GM12878 (cell line): ENCODE results near the gene DLX5. TPM values are rescaled to one million over a fixed set of nuclear protein-coding genes. Genes with fewer than 3 reads are reported as not detected.

Experiments
- polyA plus RNA-seq, 11 experiments: library from polyadenylated mRNA; depleted of rRNA in 4 of 11; unstranded in 6 of 11; stranded (reverse) in 5 of 11; fragments of >200 nt; fragmentation: Nextera tagmentation in 4 of 11; fragmentation: Illumina TruSeq in 1 of 11; extraction: Ambion mirVana in 4 of 11; extraction: Trizol in 1 of 11; gene quantifications; 1 replicate in 1 of 11; 2 replicates in 10 of 11; pipeline versions ENCODE4 v1.2.1 to v1.2.3, GENCODE V29; 2011 to 2016; ENCODE audit warnings: inconsistent platforms in 2 of 11, missing spikeins in 2 of 11, low read depth in 1 of 11
- small RNA-seq: library from RNA; depleted of rRNA; stranded (forward); fragments of <200 nt; gene quantifications from one replicate; pipeline ENCODE3, GENCODE V24; 2014
- total RNA-seq, 4 experiments: library from RNA; depleted of rRNA in 3 of 4; stranded (reverse); fragments of >200 nt in 3 of 4; fragmentation: Illumina TruSeq in 1 of 4; extraction: Trizol in 1 of 4; gene quantifications; 2 replicates each; pipeline versions ENCODE4 v1.2.1 to v1.2.3, GENCODE V29; 2013 to 2021

Gene DLX5
- total and polyA plus RNA-seq, 10 of the 15 experiments (the other 5 are each of a cell fraction or from before 2014, with no cell fraction given), result not detected

Small RNA genes within 50 kb of the gene (small RNA-seq; reads per million reads assigned to genes)
- not detected for gene RF01778

Other genes with a start within 250 kb of the DLX5 start
- not detected in 2 replicates for gene DLX6, start 19.3 kb downstream of the DLX5 start, total RNA-seq (2014; rRNA removed)
- not detected in 2 replicates for gene DLX6, start 19.3 kb downstream of the DLX5 start, total RNA-seq (2014; rRNA removed; fragmentation: Illumina TruSeq; extraction: Trizol)
- not detected in 2 replicates for gene DLX6, start 19.3 kb downstream of the DLX5 start, total RNA-seq (2021)
- gene DLX6, start 19.3 kb downstream of the DLX5 start, polyA plus RNA-seq (2011; rRNA removed), result not detected in 2 replicates
- gene DLX6, start 19.3 kb downstream of the DLX5 start, polyA plus RNA-seq (2014; fragmentation: Illumina TruSeq; extraction: Trizol), result not detected in 2 replicates
- gene DLX6, start 19.3 kb downstream of the DLX5 start, polyA plus RNA-seq (2014; fragmentation: Nextera tagmentation; extraction: Ambion mirVana), result not detected
- not detected in 2 replicates for gene DLX6, start 19.3 kb downstream of the DLX5 start, polyA plus RNA-seq (2014; rRNA removed)
- gene DLX6, start 19.3 kb downstream of the DLX5 start, polyA plus RNA-seq (2016; fragmentation: Nextera tagmentation; extraction: Ambion mirVana), result not detected
- 29.1 and 30.7 TPM in 2 replicates for gene SDHAF3, start 92.9 kb upstream of the DLX5 start, total RNA-seq (2014; rRNA removed)
- gene SDHAF3, start 92.9 kb upstream of the DLX5 start, total RNA-seq (2014; rRNA removed; fragmentation: Illumina TruSeq; extraction: Trizol), result 72.8 and 74.7 TPM in 2 replicates
- 25.0 and 29.3 TPM in 2 replicates for gene SDHAF3, start 92.9 kb upstream of the DLX5 start, total RNA-seq (2021)
- 54.2 and 89.2 TPM in 2 replicates for gene SDHAF3, start 92.9 kb upstream of the DLX5 start, polyA plus RNA-seq (2011; rRNA removed)
- 40.2 and 50.2 TPM in 2 replicates for gene SDHAF3, start 92.9 kb upstream of the DLX5 start, polyA plus RNA-seq (2014; fragmentation: Illumina TruSeq; extraction: Trizol)
- 100 to 1,000 TPM; 101 to 124 TPM for gene SDHAF3, start 92.9 kb upstream of the DLX5 start, polyA plus RNA-seq (2014; fragmentation: Nextera tagmentation; extraction: Ambion mirVana)
- gene SDHAF3, start 92.9 kb upstream of the DLX5 start, polyA plus RNA-seq (2014; rRNA removed), result 17.1 and 24.3 TPM in 2 replicates
- gene SDHAF3, start 92.9 kb upstream of the DLX5 start, polyA plus RNA-seq (2016; fragmentation: Nextera tagmentation; extraction: Ambion mirVana), result 100 to 1,000 TPM in 1 of 2 experiments, 10 to 100 TPM in 1; 99.0 to 111 TPM